SU-DHL-6 (cell line): Measurements from ENCODE around the gene DHX30.

Source experiments
- H2AFZ ChIP-seq: fragments of 200-600 bp; sonication (generic); 2 replicates; pipeline ENCODE4 v1.6.1; 2014; ENCODE audit warnings: low read depth, mild to moderate bottlenecking, moderate library complexity, mixed read lengths, antibody characterized with exemption, low read length; ENCODE audit not compliant: severe bottlenecking
- H3F3A ChIP-seq: fragments of 200-600 bp; shearing (Covaris generic); 2 replicates; pipeline ENCODE4 v1.6.0; 2016; ENCODE audit warnings: antibody characterized with exemption, mild to moderate bottlenecking; ENCODE audit not compliant: insufficient read depth
- H3K27ac ChIP-seq: fragments of 200-600 bp; sonication (generic); 2 replicates; pipeline ENCODE4 v1.5.1; 2016; ENCODE audit warnings: low read depth, mild to moderate bottlenecking, low read length, moderate library complexity, mixed read lengths
- H3K27me3 ChIP-seq: fragments of 200-600 bp; sonication (generic), shearing (Covaris generic); 2 replicates; pipeline ENCODE4 v1.6.0; 2014; ENCODE audit warnings: mild to moderate bottlenecking, low read length
- H3K36me3 ChIP-seq: fragments of 200-600 bp; sonication (generic); 2 replicates; pipeline ENCODE4 v1.6.1; 2014; ENCODE audit warnings: mild to moderate bottlenecking, low read length, mixed read lengths
- H3K4me2 ChIP-seq: fragments of 300-600, 200-600 bp; shearing (Covaris generic), sonication (generic); 2 replicates; pipeline ENCODE4 v1.6.0; 2014; ENCODE audit warnings: low read length, low read depth, mild to moderate bottlenecking; ENCODE audit not compliant: poor library complexity, severe bottlenecking
- H3K4me3 ChIP-seq: fragments of 200-600 bp; sonication (generic); 2 replicates; pipeline ENCODE4 v1.5.1; 2014; ENCODE audit warnings: antibody characterized with exemption, low read length, mild to moderate bottlenecking, mixed read lengths; ENCODE audit not compliant: insufficient read depth, poor library complexity, severe bottlenecking
- H3K79me2 ChIP-seq: fragments of 200-600 bp; sonication (generic); 2 replicates; pipeline ENCODE4 v1.6.1; 2014; ENCODE audit warnings: mild to moderate bottlenecking, low read length, moderate library complexity; ENCODE audit not compliant: insufficient read depth
- H3K9ac ChIP-seq: fragments of 200-600 bp; sonication (generic); 2 replicates; pipeline ENCODE4 v1.7.0; 2014; ENCODE audit warnings: mild to moderate bottlenecking, low read length
- H3K9me2 ChIP-seq: fragments of 200-600 bp; sonication (generic); replicated peaks from 2 replicates; pipeline ENCODE4 v1.6.1; 2014; ENCODE audit warnings: low read length; ENCODE audit not compliant: insufficient read depth
- H3K9me3 ChIP-seq: fragments of 200-600 bp; sonication (generic); 2 replicates; pipeline ENCODE4 v1.6.1; 2014; ENCODE audit warnings: low read length, mixed read lengths; ENCODE audit not compliant: insufficient read depth
- H4K20me1 ChIP-seq: fragments of 200-600 bp; sonication (generic); 2 replicates; pipeline ENCODE4 v1.6.1; 2014; ENCODE audit warnings: low read depth, mild to moderate bottlenecking, antibody characterized with exemption, low read length, moderate library complexity, mixed read lengths
- EZH2phosphoT487 ChIP-seq: fragments of 200-600 bp; sonication (generic), shearing (Covaris generic); conservative IDR thresholded peaks from 2 replicates; pipeline ENCODE4 v1.6.1; 2018; ENCODE audit warnings: mild to moderate bottlenecking, antibody characterized with exemption, low read length, moderate library complexity, mixed read lengths
- TF ChIP-seq, protein P1 (sequence below): fragments of 200-600 bp; sonication (generic); IDR thresholded peaks from one replicate; pipeline ENCODE4 v1.5.1; 2017; ENCODE audit warnings: antibody characterized with exemption, mild to moderate bottlenecking, low read length, moderate library complexity; ENCODE audit not compliant: insufficient read depth, poor library complexity, severe bottlenecking

Gene DHX30

DNA sequence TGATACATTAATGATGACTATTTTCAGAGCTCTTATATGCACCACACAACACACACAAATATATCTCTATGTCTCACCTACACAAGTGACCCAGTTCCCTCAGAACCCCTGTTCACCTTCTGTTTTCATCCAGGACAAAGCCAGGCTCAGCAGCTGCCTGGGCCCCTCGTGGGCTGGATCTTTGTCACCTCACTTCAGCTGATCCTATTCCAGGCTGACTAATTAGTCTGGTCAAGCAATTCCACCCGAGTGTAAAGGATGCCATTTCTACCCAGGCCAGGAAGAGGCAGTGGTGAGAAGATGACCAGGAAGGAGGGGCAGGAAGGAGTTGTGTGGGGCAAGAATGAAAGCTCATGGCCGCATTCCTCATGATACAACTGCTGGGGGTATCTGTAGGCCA lies 62.3 kb downstream of the DHX30 start:
- no peak overlapping the region for H3K27ac ChIP-seq
- H3K36me3 ChIP-seq, result no peaks in the 10 kb centered on the region; the same call in 1 of the 2 replicates
- no peak overlapping the region for H3K9ac ChIP-seq
- no peaks in the 10 kb centered on the region for H3K9me3 ChIP-seq
- no peak overlapping the region for H3K4me3 ChIP-seq
- no peaks in the 10 kb centered on the region for H3F3A ChIP-seq
- H3K9me2 ChIP-seq, result no peaks in the 10 kb centered on the region
- H2AFZ ChIP-seq, result no peak overlapping the region
- H3K27me3 ChIP-seq, result no peaks in the 10 kb centered on the region
- H4K20me1 ChIP-seq, result no peaks in the 10 kb centered on the region
- no peaks in the 10 kb centered on the region for H3K79me2 ChIP-seq
- TF ChIP-seq, protein P1, sequence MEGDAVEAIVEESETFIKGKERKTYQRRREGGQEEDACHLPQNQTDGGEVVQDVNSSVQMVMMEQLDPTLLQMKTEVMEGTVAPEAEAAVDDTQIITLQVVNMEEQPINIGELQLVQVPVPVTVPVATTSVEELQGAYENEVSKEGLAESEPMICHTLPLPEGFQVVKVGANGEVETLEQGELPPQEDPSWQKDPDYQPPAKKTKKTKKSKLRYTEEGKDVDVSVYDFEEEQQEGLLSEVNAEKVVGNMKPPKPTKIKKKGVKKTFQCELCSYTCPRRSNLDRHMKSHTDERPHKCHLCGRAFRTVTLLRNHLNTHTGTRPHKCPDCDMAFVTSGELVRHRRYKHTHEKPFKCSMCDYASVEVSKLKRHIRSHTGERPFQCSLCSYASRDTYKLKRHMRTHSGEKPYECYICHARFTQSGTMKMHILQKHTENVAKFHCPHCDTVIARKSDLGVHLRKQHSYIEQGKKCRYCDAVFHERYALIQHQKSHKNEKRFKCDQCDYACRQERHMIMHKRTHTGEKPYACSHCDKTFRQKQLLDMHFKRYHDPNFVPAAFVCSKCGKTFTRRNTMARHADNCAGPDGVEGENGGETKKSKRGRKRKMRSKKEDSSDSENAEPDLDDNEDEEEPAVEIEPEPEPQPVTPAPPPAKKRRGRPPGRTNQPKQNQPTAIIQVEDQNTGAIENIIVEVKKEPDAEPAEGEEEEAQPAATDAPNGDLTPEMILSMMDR, result no peak
- no peak for TF ChIP-seq EZH2phosphoT487
- no peak overlapping the region for H3K4me2 ChIP-seq

DNA sequence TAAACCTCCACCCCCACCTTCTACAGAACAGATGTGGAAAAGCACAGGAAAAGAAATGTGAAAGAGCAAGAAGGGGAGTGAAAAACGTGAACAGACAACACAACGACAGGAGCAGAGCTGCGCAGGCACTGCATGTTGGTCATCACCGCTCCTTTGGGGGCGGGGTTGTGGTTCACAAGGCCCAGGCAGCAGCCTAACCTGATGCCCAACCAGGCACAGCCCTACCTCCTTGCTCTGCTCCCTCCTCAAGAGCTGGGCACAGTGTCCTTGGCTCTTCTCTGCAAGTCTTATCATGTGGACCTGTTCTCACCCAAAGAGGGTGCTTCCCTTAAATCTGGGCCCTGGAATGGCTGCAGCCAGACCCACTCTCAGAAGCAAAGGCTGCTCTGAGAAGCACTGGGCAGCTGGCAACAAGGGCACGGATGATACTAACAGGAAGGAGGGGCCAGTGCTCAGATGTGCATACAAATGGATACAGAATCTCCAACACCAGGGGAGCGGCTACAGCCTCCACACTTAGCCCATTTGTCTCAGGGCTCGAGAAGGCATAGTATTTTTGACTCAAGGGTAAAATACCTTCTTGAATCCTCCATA lies 64.6 kb downstream of the DHX30 start:
- no peaks in the 10 kb centered on the region for H4K20me1 ChIP-seq
- H3K9ac ChIP-seq, result no peak overlapping the region
- H3K36me3 ChIP-seq, result no peaks in the 10 kb centered on the region
- no peaks in the 10 kb centered on the region for H3F3A ChIP-seq
- no peak overlapping the region for H2AFZ ChIP-seq
- H3K27me3 ChIP-seq, result no peaks in the 10 kb centered on the region
- no peak overlapping the region for H3K4me2 ChIP-seq
- H3K4me3 ChIP-seq, result no peak overlapping the region
- no peaks in the 10 kb centered on the region for H3K79me2 ChIP-seq
- TF ChIP-seq, protein P1, result no peak
- no peak for TF ChIP-seq EZH2phosphoT487
- no peaks in the 10 kb centered on the region for H3K9me3 ChIP-seq
- no peak overlapping the region for H3K27ac ChIP-seq
- H3K9me2 ChIP-seq, result no peaks in the 10 kb centered on the region

DNA sequence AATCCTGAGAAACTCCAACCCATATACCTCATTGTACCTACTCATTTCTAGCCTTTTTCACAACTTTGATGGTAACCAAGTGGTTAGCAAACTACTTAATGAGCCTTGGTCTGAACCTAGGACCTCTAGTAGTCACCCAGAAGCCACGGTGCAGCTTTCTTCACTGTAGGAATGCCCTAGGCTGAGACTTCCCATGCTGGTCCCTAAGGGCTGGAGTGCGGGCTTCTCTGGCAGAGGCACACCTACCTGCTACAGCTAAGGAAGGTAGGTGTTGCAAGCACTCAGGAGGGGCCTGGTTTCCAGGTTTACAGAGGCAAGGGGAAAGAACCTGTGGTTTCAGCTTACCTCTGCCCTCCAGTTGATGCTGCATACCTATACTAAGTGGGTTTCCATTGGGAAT lies 65.4 kb downstream of the DHX30 start:
- Histone ChIP-seq H3K9me2 (no peaks in the 10 kb centered on the region), H3K27me3 (no peaks in the 10 kb centered on the region), H3K36me3 (no peaks in the 10 kb centered on the region), H3K4me2 (no peak overlapping the region), H3F3A (no peaks in the 10 kb centered on the region), H3K4me3 (no peak overlapping the region), H3K9me3 (no peaks in the 10 kb centered on the region), H3K9ac (no peak overlapping the region), H3K27ac (no peak overlapping the region), H4K20me1 (no peaks in the 10 kb centered on the region), H3K79me2 (no peaks in the 10 kb centered on the region), H2AFZ (no peak overlapping the region)
- TF ChIP-seq, protein P1, result no peak
- no peak for TF ChIP-seq EZH2phosphoT487

DNA sequence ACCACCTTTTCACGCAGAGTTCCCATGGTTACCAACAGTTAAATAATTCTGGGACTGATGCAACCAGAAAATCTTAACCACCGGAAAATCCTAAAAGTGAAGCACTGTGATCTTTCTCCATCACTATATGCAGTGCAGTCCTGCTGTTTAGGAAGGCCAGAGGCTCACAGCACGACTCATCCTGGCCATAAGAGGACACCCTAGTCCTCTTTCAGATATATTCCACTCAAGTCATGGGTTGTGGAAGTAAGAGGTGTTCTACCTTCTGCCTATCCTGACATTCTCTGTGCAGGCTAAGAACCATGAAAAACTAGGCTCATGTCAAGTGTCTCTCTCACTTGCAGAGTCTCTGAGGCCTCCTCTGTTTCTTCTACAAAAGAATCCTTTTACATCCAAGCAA lies 67.2 kb downstream of the DHX30 start:
- H3K27ac ChIP-seq, result no peak overlapping the region
- no peaks in the 10 kb centered on the region for H4K20me1 ChIP-seq

More for the DNA sequence above, 67.2 kb downstream of the DHX30 start:
- no peak overlapping the region for H2AFZ ChIP-seq
- H3K4me2 ChIP-seq, result no peak overlapping the region
- no peaks in the 10 kb centered on the region for H3F3A ChIP-seq
- no peak overlapping the region for H3K4me3 ChIP-seq
- no peaks in the 10 kb centered on the region for H3K36me3 ChIP-seq
- no peak for TF ChIP-seq EZH2phosphoT487
- TF ChIP-seq, protein P1, result no peak
- H3K79me2 ChIP-seq, result no peaks in the 10 kb centered on the region
- H3K27me3 ChIP-seq, result no peaks in the 10 kb centered on the region
- H3K9me2 ChIP-seq, result no peaks in the 10 kb centered on the region
- no peaks in the 10 kb centered on the region for H3K9me3 ChIP-seq
- no peak overlapping the region for H3K9ac ChIP-seq
